ENCODE measurements around the gene MTPN.

MTPN gene

DNA sequence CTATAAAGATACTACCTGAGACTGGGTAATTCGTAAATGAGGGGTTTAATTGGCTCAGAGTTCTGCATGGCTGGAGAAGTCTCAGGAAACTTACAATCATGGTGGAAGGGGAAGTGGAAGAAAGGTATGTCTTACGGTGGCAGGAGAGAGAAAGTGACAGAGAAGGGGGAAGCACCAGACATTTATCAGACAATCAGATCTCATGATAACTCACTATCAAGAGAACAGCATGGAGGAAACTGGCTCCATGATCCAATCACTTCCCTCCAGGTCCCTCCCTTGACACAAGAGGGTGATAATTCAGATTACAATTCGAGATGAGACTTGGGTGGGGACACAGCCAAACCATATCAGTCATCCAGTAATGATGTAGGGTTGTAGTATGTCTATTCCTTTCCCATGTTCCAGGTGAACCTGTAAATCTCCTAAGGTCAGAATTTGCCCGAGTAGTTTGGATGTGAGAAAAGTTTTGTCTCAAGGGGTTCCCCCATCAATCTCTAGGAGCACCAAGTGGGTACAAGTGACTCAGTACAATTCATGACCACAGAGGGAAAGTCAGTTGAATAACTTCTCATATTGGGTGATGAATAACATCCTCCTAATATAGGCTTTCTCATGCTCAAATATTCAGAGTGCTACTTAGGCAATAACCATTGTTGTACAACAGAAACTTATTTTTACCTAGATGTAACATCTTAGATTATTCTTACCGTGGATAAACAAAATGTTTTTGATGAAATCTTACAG is 39.7 kb upstream of the MTPN start:
- peaks cover 12% of the 10 kb centered on the region for H3K4me1 ChIP-seq
- no peaks in the 10 kb centered on the region for H3K27me3 ChIP-seq
- DNase-seq = no peak
- H3K36me3 ChIP-seq = no peaks in the 10 kb centered on the region
- H3K4me3 ChIP-seq (ENCODE audit: low read depth, low read length) = no peak overlapping the region
- H3K9me3 ChIP-seq = no peaks in the 10 kb centered on the region
- TF ChIP-seq, protein P1, sequence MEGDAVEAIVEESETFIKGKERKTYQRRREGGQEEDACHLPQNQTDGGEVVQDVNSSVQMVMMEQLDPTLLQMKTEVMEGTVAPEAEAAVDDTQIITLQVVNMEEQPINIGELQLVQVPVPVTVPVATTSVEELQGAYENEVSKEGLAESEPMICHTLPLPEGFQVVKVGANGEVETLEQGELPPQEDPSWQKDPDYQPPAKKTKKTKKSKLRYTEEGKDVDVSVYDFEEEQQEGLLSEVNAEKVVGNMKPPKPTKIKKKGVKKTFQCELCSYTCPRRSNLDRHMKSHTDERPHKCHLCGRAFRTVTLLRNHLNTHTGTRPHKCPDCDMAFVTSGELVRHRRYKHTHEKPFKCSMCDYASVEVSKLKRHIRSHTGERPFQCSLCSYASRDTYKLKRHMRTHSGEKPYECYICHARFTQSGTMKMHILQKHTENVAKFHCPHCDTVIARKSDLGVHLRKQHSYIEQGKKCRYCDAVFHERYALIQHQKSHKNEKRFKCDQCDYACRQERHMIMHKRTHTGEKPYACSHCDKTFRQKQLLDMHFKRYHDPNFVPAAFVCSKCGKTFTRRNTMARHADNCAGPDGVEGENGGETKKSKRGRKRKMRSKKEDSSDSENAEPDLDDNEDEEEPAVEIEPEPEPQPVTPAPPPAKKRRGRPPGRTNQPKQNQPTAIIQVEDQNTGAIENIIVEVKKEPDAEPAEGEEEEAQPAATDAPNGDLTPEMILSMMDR (IDR thresholded peaks at IDR 0.05; ENCODE audit: low read depth, low read length) = no peak

DNA sequence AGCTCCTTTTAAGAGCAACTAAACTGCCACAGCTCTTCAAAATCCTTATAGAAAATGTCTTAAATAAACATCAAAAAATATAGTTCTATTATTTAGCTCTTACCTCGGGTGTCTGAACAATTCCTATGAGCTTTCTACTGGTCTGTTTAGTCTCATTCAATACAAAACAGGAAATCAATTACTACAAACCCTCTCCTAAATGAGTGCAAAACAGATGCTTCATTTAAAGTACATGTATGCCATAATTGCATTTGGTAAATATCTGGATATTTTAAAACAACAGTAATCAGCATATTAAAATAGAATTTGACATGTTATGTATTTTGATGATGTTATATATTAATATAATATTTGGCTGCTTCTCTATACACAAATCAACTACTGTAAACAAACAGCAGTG is 38.5 kb upstream of the MTPN start:
- no peak for DNase-seq
- no peaks in the 10 kb centered on the region for H3K9me3 ChIP-seq
- H3K36me3 ChIP-seq = no peaks in the 10 kb centered on the region
- TF ChIP-seq, protein P1 (IDR thresholded peaks at IDR 0.05; ENCODE audit: low read depth, low read length) = no peak
- no peak overlapping the region for H3K4me3 ChIP-seq (ENCODE audit: low read depth, low read length)
- H3K27me3 ChIP-seq = no peaks in the 10 kb centered on the region
- peaks cover 12% of the 10 kb centered on the region for H3K4me1 ChIP-seq

DNA sequence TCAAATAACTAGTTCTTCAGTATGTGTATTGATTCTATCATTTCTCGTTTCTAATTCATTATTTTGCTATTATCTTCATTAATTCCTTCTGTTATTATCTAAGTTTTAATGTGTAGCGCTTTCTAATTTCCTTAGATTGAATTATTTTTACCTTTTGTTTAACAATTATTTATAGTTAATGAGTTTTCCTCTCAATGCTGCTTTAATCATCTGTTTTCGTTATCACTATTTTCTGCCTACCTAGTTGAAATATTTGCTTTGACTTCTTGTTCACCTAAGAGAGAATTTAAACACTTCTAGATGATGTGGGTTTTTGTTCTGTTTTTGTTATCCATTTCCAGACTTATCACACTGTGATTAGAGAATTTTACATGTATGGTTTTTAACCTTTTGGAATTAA is 37.5 kb upstream of the MTPN start:
- peaks cover 12% of the 10 kb centered on the region for H3K4me1 ChIP-seq
- DNase-seq = no peak
- TF ChIP-seq, protein P1 (IDR thresholded peaks at IDR 0.05; ENCODE audit: low read depth, low read length) = no peak
- H3K36me3 ChIP-seq = no peaks in the 10 kb centered on the region
- no peaks in the 10 kb centered on the region for H3K27me3 ChIP-seq
- H3K4me3 ChIP-seq (ENCODE audit: low read depth, low read length) = no peak overlapping the region
- H3K9me3 ChIP-seq = no peaks in the 10 kb centered on the region

DNA sequence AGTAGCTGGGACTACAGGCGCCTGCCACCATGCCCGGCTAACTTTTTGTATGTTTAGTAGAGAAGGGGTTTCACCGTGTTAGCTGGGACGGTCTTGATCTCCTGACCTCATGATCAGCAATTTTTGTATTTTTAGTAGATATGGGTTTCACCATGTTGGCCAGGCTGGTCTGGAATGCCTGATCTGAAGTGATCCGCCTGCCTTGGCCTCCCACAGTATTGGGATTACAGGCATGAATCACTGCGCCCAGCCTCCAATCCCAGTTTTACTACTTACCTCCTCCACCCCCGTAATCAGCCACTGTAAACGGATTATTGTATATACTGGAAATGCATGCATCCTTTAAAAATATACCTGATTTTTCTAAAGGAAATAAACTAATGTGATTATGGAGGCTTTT is 35.1 kb upstream of the MTPN start:
- no peaks in the 10 kb centered on the region for H3K27me3 ChIP-seq

DNA sequence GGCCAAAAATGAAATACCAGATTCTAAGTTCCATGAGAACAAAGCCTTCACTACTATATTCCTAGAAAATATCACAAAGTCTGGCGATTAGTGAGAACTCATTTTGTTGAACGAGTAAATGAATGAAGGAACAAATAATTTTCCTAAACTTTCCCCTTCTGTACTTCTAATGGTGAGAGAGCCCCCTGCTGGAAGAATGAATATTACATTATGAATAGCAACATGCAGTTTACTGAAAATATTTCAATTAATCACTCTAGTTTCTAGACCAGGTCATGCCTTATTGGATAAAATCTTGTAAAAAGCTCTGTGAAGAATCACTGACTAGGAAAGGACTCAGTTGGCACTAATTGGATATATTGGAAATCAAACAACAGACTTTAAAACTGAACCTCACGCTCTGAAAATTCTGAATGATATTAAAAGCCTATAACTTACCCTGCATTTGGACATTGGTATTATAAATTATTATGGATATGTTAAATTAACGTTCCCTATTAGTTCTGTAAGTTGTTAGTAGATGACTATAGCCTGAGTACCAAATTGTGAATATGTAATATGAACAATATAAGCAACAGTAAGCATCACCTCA is 32.4 kb upstream of the MTPN start:
- no peaks in the 10 kb centered on the region for H3K36me3 ChIP-seq
- TF ChIP-seq, protein P1 (IDR thresholded peaks at IDR 0.05; ENCODE audit: low read depth, low read length) = peak; percentile 64
- no peaks in the 10 kb centered on the region for H3K9me3 ChIP-seq
- H3K4me1 ChIP-seq = no peaks in the 10 kb centered on the region; the same call in 1 of the 2 replicates
- H3K27me3 ChIP-seq = no peaks in the 10 kb centered on the region
- H3K4me3 ChIP-seq (ENCODE audit: low read depth, low read length) = no peak overlapping the region
- peak; percentile 14 for DNase-seq

More for the DNA sequence above, 35.1 kb upstream of the MTPN start:
- no peak for DNase-seq
- TF ChIP-seq, protein P1 (IDR thresholded peaks at IDR 0.05; ENCODE audit: low read depth, low read length) = no peak
- peaks cover 10% of the 10 kb centered on the region for H3K4me1 ChIP-seq
- no peaks in the 10 kb centered on the region for H3K36me3 ChIP-seq
- no peak overlapping the region for H3K4me3 ChIP-seq (ENCODE audit: low read depth, low read length)
- no peaks in the 10 kb centered on the region for H3K9me3 ChIP-seq

DNA sequence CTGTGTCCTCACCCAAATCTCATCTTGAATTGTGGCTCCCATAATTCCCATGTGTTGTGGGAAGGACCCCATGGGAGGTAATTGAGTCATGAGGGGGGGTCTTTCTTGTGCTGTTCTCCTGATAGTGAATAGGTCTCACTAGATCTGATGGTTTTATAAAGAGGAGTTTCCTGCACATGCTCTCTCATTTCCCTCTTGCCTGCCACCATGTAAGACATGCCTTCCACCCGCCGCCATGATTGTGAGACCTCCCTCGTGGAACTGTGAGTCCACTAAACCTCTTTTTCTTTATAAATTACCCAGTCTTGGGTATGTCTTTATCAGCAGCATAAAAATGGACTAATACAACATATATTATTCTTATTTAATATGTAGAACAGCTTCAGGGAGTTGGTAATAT is 29.0 kb upstream of the MTPN start:
- Histone ChIP-seq H3K27me3 (no peaks in the 10 kb centered on the region), H3K4me3 (ENCODE audit: low read depth, low read length) (no peak overlapping the region), H3K9me3 (no peaks in the 10 kb centered on the region), H3K4me1 (no peaks in the 10 kb centered on the region; the same call in 1 of the 2 replicates), H3K36me3 (no peaks in the 10 kb centered on the region)
- TF ChIP-seq, protein P1 (IDR thresholded peaks at IDR 0.05; ENCODE audit: low read depth, low read length) = no peak
- DNase-seq = no peak

Data from BE2C (cell line).